ENCODE results near the gene CACNA1C.
"Not testable (repeated sequence)": the region's sequence is repeated elsewhere in the genome, so short reads cannot be mapped to it uniquely, and the experiment has no call there.

CACNA1C gene

DNA sequence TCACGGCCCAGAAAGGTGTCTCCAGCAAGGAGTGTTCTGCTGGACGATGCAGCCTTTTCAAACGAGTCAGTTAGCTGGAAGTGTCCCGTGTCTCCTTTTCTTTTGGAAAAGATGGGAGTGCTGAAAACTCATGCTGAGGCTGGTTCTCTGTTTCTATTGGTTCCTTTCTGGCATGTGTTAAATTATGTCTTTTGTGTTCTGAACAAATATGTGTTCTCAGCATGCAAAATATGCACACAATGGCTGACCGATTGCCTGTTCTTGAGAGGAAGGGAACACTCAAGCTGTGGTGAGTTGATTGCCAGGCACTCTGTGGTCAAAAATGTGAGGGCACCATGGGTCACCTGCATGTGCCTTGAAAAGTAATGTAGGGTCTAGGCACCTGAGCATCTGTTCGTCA is 181.3 kb downstream of the CACNA1C start:
- no peak for DNase-seq (ENCODE audit: low read depth in 2 of 2)

DNA sequence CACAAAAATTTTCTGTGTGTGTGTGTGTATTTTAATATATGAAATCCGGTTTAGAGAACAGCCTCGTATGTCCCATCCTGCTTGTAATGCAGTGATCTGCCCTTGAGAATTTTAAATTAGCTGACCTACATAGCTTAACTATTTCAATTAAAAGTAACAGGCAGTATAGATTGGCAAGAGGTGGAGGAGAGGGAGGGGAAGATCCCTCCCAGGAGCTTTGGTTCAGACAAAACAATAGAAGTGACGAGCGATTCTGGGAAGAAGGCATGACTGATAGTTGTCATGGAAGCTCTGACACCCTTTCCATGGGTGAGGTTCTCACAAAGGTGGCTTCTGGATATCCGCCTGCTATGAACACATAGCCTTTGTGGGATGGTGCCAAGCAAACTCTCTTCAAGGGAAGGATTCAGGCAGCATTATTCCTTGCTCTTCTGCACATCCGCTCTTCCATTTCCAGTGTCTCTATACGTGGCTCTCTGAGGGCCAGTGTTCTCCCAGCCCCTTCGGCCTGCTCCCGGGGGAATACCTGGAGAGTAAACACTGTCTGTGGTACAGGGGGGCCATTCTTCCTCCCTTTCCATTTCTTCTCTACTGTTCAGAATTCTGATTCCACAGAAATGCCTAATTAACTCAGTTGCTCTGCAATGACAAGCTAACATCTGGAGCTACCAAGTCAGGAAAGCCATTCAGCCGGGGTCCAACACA is 182.0 kb downstream of the CACNA1C start:
- DNase-seq (ENCODE audit: low read depth in 2 of 2): no peak

DNA sequence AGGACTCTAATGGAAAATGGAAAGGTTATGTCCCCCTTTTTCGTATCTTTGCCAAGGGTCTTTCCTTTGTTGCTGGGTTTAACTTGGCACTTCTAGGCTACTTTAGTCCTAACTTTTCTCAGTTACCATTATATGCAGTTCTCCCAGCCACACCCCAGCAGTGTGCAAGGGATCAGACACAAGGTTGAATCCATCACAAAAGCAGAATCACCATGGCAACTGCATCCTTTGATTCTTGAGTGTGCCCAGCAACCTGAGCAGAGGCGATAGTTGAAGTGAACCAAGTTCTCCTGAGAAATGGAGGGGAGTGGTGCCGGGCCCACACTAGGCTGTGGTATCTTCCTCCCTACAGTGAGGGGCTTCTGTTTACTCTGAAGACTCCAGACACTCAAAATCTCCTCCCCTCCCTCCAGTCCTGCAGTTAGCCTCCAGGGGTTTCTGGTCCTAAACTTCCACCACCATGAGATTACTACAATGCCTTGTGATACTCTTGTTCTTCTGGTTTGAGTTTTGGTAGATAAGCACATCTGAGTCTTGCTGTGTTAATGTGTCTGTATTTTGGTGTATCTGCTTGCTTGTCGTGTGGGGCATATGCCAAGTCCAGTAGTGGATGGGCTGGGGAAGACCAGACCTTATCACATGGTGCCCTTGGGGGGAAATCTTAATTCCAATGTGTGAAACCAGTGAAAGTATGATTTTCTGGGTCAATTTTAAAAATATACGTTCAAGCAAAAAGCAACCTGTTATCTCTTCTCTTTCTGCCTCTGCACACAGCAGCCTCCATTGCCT is 183.9 kb downstream of the CACNA1C start:
- DNase-seq (ENCODE audit: low read depth in 2 of 2): no peak

GRCh38 chr12:2238111-2238510 is 185.3 kb downstream of the CACNA1C start:
- no peak for DNase-seq (ENCODE audit: low read depth in 2 of 2)

GRCh38 chr12:2239381-2239871 is 186.6 kb downstream of the CACNA1C start:
- no peak for DNase-seq (ENCODE audit: low read depth in 2 of 2)

DNA sequence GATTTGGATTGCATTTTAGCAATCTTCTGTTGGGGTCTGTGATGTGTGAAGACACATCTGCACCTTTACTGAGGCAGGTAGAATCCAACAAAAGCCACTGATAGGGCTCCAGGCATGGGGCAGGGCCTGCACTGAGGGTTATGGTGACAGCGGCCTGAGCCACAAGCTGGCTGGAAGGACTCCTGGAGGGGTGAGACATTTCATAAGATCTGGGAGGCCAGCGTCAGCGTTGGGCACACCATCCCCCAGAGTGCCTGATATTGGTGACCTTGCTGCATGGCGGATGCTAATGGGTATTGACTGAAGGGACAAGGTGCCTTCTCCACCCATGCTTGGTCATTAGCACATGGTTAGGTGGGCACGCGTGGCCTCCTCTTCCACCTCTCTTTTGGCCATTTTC is 187.6 kb downstream of the CACNA1C start:
- no peak for DNase-seq (ENCODE audit: low read depth in 2 of 2)

GRCh38 chr12:2240984-2241383 is 188.2 kb downstream of the CACNA1C start:
- no peak for DNase-seq (ENCODE audit: low read depth in 2 of 2)

DNA sequence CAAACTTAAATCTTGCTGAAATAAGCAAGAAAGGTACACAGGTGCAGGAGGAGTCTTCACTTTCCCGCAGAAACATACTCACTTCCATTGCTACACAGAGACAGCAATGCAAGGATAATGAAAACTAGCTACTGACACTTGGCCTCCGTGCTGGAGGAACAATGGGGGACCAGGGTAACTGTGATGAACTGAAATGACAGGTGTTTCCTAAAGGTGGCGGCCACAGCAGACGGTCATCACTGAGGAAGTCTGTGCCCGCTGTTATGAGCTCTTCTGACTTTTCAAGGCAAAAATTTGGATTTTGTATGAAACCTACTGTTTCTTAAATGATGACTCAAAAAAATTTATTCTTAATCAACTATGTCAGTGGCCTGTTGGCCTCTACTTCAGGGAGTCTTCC is 189.4 kb downstream of the CACNA1C start:
- DNase-seq (ENCODE audit: low read depth in 2 of 2): no peak

GRCh38 chr12:2242816-2243215 is 190.0 kb downstream of the CACNA1C start:
- DNase-seq (ENCODE audit: low read depth in 2 of 2): no peak

GRCh38 chr12:2243275-2243674 is 190.5 kb downstream of the CACNA1C start:
- no peak for DNase-seq (ENCODE audit: low read depth in 2 of 2)

DNA sequence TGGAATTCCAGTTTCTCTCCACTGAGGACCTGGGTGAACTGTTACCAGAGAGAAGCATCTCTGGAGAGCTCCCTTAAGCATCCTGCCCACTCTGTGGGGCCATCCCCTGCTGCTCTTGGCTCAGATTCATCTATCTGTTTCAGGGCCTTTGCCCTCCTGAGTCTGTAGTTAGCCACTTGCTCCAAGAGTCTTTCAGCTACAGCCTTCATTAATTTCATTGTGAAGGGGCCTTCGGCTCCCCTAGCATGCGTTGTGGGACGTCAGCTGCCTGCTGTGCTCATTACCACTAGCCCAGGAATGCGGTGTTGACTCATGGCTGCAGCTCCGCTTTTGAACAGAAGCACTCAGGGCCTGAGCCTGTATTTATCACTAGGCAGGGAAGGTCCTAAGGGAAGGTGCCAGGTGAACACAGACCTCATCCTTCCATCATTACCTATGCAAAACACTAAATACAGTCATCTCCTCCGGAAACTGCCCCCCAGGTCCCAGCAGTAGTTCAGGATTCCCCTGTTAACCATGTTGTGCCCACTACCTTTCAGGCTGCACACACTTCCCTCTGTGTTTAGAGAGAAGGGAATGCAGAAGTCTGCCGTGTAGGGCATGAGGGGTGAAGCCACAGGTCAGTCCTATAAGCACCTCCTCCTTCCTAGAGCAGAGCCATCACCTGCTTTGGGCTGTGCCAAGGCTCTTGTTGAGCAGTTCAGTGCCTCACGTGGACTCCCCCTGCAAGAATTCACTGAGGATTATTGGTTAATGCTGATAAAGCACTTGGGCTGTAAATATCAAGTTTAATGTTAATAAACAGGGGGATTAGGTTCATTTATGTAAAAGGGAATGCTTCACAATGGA is 191.4 kb downstream of the CACNA1C start:
- no peak for DNase-seq (ENCODE audit: low read depth in 2 of 2)

DNA sequence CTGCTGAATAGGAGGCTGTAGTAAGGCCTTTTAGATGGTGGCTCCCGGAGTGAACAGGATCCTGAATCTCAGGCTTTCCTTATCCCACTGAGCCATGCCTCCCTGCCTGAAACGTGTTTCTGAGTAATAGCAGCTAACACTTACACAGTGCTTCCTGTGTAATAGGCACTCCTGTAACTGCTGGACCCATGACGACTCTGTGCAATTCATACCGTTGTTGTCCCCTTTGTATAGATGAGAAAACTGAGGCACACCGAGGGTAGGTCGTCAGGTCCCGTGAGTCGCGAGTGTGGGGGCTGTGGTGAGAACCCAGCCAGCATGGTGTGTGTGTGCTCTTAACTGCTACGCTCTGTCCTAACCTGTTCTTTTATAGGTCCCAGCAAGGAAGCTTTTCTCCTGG is 193.6 kb downstream of the CACNA1C start:
- no peak for DNase-seq (ENCODE audit: low read depth in 2 of 2)

DNA sequence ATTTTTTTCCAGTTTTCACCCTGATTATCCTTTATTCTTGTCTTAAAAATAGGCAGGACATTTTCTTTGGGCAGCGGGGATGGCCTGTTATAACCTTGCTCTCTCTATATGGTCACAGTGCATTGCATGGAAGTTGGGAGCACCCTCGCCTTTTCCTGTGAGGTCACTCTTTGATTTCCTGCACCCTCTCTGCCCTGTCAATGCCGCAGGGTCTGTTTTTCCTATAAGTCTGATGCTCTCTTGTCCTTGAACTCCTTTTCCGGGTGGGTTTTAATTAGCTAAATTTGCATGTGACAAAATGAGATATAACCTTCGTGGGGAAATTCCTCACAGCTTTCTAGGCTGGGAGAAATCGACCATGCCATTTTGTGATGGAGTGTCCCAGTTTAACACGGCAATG is 194.3 kb downstream of the CACNA1C start:
- no peak for DNase-seq (ENCODE audit: low read depth in 2 of 2)

DNA sequence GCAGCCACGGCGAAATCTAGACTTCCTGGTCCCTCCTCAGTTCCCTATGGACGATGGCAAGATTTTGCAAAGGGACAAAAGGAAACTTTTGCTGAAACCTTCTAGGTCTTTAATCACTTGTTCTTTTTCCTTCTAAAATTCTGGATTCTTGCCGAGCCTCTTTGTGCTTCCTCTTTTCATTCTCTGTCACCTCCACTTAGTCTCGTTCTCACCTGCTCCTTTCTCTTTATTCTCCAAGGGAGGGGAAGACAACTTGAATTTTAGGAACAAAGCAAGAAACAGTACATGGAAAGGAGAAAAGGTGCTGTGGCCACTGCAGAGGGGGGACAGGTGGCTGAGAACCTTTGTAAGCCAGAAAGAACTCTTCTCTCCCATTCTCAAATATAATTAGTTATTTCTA is 194.8 kb downstream of the CACNA1C start:
- DNase-seq (ENCODE audit: low read depth in 2 of 2): no peak

- no peak for DNase-seq (ENCODE audit: low read depth in 2 of 2)
Observed at GRCh38 chr12:2248087-2248900, 195.5 kb downstream of the CACNA1C start.

GRCh38 chr12:2248901-2249381 is 196.2 kb downstream of the CACNA1C start:
- DNase-seq (ENCODE audit: low read depth in 2 of 2): no peak

- no peak for DNase-seq (ENCODE audit: low read depth in 2 of 2)
Observed at GRCh38 chr12:2250797-2251196, 198.0 kb downstream of the CACNA1C start.

GRCh38 chr12:2251526-2252209 is 198.9 kb downstream of the CACNA1C start:
- no peak for DNase-seq (ENCODE audit: low read depth in 2 of 2)

DNA sequence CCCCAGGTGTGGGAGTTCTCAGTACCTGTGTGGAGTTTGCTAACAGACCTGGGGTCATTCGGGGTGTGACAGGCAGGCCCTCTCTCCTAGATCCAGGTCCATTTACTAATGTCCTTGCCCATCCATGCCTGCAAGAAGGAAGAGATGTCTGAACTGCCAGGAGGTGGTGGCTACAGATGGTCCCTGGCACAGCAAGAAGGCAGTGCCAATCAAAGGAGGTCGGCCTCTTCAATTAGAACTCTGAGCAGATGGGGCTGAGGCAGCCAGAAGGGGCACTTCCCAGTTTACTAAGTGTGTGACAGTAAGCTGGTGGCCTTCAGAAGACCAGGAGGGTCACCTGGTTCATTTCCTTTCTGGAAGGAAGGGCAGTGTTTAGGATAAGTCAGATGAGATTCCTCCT is 202.5 kb downstream of the CACNA1C start:
- DNase-seq (ENCODE audit: low read depth in 2 of 2): no peak

DNA sequence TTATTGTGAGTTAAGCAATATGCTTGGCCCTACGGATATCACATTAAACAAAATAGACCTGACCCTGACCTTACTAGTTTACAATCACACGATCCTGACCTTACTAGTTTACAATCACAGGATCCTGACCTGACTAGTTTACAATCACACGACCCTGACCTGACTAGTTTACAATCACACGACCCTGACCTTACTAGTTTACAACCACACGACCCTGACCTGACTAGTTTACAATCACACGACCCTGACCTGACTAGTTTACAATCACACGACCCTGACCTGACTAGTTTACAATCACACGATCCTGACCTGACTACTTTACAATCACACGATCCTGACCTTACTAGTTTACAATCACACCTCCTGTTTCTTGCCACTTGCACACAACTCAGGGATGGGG is 202.9 kb downstream of the CACNA1C start:
- DNase-seq (ENCODE audit: low read depth in 2 of 2): not testable (repeated sequence)

- DNase-seq (ENCODE audit: low read depth in 2 of 2): no peak
Observed at GRCh38 chr12:2256453-2256852, 203.7 kb downstream of the CACNA1C start.

All from stimulated activated CD8-positive, alpha-beta memory T cell treated with anti-CD3 and anti-CD28 coated beads, Interleukin-2, amount 100 ng/mL, for 1 hour (primary cell).